ENCODE measurements around the gene CDC42EP5.
"Not testable (repeated sequence)": the region's sequence is repeated elsewhere in the genome, so short reads cannot be mapped to it uniquely, and the experiment has no call there.

CDC42EP5 gene

DNA sequence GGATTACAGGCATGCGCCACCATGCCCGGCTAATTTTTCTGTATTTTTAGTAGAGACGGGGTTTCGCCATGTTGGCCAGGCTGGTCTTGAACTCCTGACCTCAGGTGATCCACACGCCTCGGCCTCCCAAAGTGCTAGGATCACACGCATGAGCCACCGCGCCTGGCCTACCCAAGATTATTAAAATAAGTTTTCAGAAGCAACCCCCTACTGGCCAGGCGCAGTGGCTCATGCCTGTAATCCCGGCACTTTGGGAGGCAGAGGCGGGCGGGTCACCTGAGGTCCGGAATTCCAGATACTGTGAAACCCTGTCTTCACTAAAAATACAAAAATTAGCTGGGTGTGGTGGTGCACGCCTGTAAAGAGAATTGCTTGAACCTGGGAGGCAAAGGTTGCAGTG is 26.7 kb downstream of the CDC42EP5 start:
- not testable (repeated sequence) for DNase-seq

DNA sequence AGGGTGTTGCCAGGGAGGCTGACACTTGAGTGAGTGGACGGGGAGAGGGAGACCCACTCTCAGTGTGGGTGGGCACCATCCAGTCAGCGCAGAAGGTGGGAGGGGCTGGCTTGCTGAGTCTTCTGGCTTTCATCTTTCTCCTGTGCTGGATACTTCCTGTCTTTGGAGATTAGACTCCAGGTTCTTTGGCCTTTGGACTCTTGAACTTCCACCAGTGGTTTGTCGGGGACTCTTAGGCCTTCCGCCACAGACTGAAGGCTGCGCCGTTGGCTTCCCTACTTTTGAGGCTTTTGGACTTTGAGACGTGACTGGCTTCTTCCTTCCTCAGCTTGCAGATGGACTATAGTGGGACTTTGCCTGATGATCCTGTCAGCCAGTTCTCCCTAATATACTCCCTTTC is 28.4 kb downstream of the CDC42EP5 start:
- no peak for DNase-seq

DNA sequence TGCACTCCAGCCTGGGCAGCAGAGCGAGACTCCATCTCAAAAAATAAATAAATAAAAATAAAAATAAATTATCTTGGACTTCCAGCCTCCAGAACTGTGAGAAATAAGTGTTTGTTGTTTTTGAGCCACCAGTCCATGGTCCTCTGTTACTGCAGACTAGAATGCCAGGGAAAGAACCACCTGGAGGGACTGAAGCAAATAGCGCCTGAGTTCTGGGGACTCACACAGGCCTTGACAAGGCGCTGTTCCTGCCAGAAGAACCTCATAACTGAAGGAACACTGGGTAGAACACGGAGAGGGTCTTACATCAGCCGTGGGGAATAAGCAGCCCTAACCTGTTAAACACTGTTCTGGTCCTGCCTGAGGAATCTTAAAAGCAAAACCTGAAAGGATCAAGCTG is 32.5 kb downstream of the CDC42EP5 start:
- DNase-seq, result no peak

DNA sequence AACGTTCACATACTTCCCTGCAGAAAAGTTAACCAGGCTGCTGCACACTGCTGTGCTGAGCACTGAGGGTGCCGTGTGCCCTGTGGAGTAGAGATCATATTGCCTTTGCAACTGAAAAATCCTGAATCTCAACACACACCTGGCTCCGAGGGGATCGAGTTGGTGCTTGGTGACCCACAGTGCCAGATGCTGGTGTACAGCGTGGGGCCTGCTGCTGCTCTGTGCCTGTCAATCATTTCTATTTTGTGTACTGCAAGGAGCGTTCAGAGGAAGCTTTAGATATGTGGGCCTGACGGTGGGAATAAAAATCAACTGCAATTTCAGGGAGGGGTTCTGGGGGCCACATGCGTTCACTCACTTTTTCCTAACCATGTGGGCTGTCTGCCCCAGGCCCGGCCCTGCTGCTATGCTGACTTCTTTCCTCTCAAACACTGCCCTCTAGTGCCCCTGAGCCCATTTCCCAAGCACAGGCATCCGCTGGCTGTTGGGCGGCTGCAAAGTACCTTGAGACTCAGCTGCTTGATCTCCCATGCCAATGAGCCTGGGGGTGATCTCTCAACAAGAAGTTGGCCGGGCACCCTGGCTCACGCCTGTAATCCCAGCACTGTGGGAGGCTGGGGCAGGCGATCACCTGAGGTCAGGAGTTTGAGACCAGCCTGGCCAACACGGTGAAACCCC is 33.8 kb downstream of the CDC42EP5 start:
- DNase-seq, result peak; percentile 21

DNA sequence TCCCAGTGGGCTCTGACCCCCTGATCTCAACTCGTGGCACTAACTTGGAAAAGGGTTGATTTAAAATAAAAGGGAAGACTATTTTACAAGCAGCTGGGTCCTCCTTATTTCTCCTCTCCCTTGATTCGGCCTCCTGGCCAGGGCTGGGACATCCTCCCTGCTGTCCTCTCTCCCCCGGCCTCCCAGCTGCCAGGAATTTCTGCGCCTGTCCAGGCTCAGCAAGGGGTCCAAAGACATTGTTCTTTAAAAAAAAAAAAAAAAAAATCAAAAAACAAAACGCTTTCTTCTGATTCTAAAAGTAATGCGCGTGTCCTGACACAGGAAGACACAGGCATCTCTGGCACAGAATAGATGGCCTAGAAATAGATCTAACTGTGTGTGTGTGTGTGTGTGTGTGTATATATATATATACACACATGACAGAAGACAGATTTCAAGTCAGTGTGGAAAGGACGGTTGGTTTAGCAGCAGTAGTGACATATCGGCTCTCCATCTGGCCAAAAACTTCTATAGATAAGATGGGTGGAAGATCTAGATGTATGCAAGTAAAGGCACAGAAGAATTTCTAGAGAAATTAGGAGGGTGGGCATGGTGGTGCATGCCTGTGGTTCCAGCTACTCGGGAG is 36.4 kb downstream of the CDC42EP5 start:
- no peak for DNase-seq

DNA sequence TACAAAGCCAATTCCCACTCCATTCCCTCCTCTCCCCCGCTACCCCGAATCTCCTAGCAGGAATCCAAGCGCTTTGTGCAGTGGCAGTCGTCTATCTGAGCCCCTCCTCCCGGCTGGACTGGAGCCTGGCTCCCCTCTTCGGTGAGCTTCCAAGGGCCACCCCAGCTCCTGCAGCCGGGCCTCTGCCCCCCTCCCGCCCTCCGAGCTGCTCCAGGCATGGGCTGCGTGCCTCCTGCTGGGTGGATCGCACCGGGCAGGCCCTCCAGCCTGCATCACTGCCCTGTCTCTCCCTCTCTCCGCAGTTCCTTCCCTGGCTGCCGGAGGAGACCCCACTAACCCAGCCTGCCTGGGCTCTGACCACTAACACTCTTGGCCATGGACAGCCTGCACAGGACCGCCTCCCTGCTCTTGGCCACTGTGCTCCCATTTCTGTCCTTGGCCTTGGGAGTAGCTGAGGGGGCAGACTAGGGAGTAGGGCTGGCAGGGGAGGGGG is 37.0 kb downstream of the CDC42EP5 start:
- DNase-seq, result no peak

DNA sequence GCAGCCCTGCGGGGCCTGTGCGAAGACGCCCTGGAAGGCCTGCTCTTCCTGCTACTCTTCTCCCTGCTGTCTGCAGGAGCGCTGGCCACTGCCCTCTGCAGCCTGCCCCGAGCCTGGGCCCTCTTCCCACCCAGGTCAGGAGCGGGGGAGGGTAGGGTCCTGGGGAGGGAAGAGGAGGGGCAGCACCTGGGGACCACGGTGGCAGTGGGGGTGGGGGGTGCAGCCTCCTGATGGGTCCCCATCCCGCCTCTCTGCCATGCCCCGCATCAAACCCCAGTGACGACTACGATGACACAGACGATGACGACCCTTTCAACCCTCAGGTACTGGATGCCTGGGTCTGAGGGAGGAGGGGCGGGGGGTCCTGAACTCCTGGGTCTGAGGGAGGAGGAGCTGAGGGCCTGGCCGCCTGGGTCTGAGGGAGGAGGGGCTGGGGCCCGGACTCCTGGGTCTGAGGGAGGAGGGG is 37.5 kb downstream of the CDC42EP5 start:
- no peak for DNase-seq

DNA sequence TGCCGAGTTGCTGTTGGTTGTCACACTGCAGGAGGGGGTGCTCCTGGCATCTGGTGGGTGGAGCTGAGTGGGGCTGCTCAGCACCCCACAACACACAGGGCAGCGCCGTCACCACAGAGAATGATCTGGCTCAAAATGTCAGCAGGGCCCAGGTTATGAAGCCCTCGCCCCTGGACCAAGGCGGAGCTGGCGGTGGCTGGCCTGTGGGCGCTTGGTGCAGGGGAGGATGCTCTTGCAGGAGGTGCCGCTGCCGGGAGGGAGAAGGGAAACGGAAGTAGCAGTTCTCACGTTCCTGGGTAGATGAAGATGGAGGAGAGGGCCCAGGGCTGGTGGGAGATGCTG is 38.3 kb downstream of the CDC42EP5 start:
- no peak for DNase-seq

DNA sequence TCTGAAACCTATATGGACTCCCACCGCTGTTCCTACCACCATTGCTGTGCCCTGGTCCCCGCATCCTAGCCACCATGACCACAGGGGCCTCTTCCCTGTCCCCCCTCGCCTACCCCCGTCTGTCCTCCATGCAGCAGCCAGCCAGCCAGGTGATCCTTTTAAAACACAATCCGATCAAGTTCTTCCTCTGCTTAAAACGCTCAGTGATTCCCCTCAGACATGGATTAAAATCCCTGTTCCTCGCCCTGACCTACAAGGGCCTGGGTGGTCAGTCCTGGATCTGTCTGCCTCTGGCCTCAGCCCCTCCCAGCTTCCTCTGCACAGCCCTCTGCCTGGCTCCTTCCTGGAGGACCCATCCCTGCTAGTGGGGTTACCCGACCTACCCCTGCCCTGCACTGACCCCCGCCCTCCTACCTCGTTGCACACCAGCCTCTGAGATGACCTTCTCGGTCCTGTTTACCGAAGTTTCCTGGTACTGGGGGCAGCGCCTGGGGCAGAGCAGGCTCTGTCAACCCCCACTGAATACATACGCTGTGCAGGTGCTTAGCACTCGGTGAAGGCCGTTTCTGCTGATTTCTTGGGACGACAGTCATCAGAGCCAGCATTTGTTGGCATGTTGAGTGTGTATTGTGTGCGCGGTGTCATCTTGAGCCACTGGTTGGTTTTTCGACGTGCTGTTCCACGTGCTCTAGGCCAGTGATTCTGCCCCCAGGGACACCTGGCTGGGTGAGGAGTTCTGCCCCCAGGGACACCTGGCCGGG is 38.8 kb downstream of the CDC42EP5 start:
- no peak for DNase-seq

DNA sequence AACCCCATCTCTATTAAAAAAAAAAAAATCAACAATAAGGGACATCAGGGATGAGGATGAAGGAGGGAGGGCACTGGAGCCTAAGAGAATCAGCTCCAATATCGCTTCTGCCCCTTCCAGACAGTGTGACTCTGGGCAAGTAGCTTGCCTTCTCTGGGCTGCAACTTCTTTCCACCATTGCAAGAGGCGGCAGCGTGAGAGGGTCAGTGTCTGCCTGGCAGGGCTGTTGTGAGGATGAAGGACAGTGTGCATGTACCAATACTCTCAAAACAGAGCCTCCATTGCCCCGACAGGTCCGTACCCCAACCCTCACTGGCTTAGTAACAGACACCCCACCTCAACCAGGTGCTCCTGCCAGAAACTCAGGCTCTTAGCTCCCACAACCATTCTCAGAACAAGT is 39.4 kb downstream of the CDC42EP5 start:
- DNase-seq, result no peak

DNA sequence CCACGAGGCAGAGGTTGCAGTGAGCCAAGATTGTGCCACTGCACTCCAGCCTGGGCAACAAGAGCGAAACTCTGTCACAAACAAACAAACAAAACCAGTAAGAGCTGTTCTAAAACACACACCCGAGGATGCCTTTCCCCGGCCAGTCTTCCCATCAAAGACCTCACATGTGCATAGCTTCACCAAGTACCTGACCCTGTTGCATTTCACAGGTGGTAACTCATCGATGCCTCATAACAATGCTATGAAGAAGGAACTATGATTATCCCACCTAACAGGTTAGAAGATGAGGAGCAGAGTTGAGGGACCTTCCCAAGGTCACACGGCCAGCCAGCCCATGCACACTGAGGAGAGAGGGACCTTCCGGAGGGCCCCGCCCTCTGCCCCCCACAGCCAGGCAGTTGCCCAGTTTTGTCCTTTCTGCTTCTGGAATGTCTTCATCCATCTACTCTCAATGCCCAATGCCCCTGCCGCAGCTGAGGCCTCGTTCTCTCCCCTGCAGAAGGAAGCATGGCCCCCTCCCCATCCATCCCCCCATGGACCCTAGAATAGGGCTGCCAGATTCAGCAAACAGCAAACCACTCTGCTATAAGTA is 40.9 kb downstream of the CDC42EP5 start:
- no peak for DNase-seq

DNA sequence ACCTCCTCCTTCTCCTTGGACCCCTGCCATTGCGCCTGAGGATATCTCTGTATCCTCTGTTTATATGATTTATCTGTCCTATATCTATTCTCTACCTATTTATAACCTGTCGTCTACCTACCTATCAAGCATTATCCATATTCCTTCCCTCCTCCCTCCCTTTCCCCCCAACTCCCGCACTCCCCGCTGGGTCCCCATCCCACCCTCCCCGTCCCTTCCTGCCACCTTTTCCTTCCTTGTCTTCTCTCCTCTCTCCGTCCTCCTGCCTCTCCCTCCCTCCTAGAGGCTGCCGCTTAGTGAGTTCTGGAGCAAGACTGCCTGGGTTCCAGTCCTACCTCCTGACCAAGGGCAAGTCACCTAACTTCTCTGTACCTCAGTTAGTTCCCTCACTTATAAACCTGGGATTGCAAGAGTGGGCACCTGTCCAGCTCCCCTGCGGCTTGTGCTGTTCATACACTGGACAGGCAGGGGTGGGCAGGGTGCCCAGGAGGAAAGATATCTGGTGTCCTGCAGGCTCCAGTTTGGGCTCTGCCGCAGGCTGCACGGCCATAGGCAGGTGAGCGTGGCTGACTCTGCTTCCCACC is 41.7 kb downstream of the CDC42EP5 start:
- no peak for DNase-seq

DNA sequence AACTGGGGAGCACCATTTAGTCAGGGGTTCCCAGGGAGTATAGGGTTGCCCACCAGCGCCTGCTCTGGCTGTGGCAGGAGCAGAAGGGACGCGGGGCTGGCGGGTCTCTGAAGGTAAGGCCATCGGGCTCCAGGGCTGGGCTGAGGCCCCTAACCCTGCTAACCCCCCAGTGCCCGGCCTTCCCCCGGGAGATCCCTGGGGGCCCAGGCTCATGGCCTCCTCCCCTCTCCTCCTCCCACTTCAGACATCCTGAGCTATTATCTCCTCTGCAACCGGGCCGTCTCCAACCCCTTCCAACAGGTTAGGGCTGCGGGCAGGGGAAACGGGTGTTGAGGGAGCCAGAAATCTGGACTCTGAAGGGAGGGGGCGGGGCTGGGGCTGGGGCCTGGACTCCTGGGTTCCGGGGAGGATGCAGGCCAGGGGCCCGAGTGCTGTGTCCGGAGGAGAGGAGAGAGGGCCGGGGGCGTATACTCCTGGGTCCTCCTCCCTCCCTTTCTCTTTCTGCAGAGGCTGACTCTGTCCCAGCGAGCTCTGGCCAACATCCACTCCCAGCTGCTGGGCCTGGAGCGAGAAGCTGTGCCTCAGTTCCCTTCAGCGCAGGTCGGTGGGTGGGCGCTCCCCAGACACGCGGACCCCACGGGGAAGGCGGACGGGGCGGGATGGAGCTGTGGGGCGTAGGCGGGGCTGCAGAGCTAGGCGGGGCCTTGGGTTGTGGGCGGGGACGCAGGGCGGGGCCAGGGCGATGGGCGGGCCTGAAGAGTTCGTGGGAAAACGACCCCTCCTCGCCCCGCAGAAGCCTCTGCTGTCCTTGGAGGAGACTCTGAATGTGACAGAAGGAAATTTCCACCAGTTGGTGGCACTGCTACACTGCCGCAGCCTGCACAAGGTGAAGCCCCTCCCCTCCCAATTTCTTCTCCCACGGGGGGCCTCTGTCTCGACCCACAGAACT is 42.5 kb downstream of the CDC42EP5 start:
- peak; percentile 38 for DNase-seq

DNA sequence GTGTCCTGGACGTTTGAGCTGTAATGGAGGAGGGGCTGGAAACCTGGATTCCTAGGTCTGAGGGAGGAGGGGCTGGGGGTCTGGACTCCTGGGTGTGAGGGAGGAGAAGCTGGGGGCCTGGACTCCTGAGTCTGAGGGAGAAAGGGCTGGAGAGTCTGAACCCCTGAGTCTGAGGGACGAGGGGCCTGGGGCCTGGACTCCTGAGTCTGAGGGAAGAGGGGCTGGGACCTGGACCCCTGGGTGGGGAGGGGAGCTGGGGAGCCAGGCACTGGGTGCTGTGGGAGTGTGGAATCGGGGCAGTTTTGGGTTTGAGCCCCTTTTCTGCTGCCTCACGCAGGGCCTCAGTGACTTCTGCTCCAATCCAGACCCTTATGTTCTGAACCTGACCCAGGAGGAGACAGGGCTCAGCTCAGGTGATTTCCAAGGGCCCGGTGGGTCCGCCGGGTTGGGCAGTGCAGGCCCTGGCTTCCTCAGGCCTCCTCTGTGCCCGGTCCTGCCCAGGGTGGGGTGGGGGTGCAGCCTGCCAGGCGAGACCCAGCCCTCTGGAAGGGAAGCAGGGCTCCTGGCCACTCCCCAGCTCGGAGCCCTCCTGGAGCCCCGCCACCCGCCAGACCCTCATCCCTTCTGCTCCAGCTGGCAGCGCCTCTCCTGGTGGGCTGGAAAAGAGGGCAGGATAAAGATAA is 43.4 kb downstream of the CDC42EP5 start:
- no peak for DNase-seq

DNA sequence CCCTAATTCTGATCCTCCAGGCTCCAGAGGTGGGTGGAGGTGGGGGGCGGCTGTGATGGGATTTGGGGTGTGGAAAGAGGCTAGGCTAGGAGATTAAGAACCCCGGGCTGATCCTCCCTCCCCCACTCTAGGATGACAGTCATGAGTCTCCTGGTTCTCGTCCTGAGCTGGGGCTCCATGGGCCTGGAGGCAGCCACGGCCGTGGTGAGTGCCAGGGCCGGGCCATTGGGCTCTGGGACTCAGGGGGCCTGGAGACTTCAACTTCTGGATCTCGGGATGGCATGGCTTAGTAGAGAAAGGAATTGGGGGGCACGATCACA is 44.0 kb downstream of the CDC42EP5 start:
- DNase-seq, result no peak

DNA sequence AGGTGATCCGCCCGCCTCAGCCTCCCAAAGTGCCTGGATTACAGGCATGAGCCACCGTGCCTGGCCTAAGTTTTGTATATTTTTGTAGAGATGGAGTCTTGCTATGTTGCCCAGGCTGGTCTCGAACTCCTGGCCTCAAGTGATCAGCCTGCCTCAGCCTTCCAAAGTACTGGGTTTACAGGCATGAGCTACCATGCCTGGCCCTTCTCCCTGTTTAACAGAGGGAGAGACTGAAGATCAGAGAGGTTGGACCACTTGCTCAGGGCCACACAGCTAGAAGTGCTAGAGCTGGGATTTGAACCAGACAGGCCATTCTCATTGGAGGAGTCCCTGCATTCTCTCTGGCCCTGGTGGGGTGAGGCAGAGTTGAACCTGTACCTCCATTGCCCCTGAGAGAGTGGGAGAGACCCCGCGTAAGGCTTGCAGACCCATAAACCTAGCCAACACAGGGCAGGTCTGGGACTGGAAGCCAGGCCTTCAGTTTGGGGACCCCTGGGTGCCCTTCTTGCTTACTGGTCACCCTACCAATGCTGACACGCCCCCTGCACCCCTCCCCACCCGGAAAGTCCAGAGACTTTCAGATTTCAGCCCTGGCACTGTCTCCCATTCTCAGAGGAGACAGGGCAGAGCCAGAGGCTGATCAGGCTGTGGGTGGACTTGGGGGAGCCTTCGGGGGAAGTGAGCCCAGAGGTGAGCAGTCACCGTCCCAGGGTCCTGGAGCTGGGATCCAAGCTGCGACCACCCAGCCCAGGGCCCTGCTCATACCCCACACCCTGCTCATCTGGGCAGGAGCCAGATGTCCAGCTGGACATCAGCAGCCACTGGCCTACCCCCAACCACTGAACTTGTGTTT is 44.5 kb downstream of the CDC42EP5 start:
- no peak for DNase-seq

DNA sequence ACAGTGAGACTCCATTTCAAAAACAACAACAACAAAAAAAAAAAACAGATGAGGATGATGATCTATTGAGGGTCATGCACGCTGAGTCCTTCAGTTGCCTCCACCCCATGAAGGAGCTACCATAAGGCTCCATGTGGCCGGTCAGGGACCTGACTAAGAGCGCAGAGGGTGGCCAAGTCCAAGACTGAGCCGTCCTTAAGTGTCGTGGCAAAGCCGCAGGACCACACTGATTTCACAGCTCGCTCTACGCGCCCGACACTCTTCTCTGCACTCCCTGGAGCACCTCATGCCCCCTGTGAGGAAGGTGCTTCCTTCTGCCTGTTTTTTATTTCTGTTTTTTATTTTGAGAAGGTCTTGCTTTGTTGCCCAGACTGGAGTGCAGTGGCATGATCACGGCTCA is 45.5 kb downstream of the CDC42EP5 start:
- DNase-seq, result no peak

DNA sequence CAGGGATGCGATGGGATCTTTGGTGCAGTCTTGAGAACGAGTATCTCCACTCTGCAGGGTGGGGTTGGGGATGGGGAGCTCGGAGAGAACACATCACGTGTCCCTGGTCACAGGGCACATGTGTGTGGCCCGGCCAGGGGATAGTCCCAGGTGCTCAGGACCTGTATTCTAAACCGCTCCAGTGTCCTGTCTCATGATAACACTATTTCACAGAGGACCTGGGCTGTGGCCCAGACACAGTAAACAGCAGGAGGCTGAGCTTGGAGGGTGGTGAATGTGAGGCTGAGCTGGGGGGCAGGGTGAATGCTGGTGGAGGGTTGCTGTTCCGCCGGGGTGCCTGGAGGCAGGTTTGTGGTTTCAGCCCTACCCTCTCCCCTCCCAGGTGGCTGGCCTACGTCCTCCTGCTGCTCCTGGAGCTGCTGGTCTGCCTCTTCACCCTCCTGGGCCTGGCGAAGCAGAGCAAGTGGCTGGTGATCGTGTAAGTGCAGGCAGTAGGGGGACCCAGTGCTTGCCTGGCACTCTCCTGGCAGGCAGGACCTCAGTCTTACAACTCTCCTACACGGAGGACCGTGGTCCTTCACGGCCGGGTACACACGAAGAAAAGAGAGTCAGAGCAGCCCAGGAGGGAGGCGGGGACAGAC is 46.7 kb downstream of the CDC42EP5 start:
- no peak for DNase-seq

DNA sequence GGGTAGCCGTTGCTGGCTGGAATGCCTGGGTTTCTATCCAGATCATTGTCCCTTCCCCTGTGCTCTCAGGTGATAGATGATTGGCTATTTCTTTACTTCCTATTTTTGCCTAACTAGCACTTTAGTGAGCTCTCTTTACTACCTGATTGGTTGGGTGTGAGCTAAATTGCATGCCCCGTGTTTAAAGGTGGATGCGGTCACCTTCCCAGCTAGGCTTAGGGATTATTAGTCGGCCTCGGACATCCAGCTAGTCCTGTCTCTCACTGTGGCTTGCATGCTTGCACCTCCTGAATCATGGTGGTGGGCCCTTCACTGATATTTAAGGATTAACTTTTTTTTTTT is 47.7 kb downstream of the CDC42EP5 start:
- no peak for DNase-seq

DNA sequence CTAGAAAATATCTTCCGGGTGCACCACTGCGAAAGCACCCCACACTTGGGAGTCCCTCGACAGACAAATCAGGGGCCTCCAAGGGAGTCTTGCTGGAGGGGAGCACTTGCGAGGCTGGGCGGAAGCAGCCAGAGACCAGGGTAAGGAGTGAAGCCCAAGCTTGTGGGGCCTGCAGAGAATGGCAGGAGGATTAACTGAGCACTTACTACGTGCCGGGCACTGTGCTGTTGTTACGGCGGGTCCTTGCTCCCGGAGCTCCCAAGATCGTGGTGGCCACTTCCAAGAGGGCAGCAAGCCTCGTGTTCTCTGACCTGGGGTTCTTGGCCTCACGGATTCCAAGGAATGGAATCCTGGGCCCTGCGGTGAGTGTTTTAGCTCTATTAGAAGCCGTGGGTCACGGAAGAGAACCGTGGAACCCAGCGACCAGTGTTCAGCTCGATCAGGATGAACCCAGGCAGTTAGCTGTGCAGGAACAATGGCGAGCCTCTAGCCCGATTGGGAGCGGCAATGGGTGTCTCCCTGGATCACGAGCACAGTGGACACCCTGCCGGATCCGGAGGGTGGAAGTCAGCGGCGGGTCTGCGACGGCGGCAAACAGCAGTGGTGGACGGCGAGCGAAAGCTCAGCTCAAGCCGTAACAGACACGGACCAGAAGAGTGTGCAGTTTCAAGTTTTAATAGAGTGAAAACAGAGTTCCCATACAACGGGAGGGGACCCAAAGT is 48.3 kb downstream of the CDC42EP5 start:
- DNase-seq, result no peak
